ENCODE results near the gene BRMS1.

BRMS1 gene

DNA sequence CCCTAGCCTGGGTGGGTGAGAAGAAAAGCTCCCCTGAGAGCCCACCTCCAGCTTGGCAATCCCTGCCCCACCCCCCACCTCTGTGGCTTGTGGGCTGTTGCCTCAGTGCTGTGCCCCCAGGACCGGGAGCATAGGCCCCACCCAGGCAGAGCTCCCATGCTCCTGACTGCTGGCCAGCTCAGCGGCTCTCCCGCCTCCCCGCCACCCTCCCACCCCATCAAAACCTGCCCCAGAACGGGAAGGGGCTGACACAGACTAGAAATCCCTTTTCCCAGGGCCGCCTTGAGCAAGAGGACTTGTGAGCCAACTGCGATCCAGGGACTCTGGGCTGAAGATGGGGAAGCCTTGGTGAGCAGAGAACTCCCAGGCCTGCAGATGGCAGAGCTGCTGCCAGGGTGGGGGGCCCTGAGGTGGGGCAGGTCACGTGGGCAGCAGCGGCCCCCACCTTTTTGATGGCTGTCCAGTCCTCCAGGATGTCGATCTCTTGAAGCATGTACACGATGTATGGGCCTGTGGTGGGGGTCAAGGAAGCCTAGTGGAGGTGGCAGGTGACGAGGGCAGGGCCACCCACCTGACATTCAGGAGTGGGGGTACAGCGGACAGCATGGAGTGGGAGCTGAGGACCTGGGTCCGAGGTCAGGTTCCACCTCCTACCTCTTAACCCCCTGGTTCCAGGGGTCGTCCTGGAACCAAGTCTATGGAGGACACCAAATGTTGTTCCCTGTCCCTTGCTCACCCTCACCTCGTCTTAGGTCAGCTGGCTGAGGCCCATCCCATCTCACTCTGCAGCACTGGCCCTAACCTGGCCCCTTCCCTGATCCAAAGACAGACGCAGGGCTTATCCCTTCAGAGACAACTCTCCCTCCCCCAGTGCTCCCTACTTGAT is 6.4 kb downstream of the BRMS1 start:
- no peak for DNase-seq (ENCODE audit: low read depth in 1 of 2, low spot score in 1 of 2)

- DNase-seq (ENCODE audit: low read depth in 1 of 2, low spot score in 1 of 2) = no peak
Observed at GRCh38 chr11:66337103-66337899, 7.6 kb downstream of the BRMS1 start.

DNA sequence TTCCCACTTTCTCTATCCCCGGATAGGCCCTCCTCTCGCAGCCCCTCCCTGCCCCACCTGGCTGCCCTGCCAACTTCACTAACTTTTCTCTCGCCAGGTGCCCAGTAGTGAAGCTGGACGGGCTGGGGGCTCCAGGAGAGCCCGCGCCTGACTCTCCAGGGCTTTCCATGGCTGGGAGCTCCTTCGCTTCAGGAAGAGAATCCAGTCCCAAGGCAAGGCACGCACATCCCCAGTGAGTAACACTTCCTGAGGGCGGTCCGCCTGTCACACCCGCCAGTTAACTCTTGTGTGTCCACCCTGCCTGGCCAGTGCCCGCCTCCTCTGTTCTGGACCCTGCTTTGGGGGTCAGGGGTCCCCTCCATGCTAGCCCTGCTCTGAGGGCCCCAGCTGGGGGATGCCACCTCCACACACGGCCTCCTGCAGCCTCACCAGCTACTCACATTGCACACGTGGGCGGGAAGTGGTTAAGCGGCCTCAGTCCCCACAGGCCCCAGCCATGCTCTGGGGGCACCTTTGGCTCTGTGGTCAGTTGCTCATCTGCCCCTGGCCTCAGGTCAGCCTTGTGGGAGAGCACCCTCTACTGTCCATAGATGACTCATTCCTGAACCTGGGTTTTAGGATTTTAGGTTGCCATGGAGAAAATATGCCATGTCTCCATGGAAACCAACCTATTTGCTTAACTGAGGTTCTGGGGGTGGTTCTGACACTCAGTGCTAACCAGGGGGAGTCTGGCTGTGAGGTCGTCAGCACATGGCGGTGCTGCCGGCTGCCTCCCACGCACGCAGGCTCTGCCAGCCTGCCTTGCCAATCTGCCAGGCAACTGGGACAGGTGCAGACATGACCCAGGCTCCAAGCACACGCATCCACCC is 8.4 kb downstream of the BRMS1 start, which contains the start of gene RIN1:
Gene RIN1, minus strand, starts transcription at position 201 of the 869 bp plus-strand sequence. Its CDS starts 32 bp downstream, at position 169.
- DNase-seq (ENCODE audit: low read depth in 1 of 2, low spot score in 1 of 2) = no peak

GRCh38 chr11:66335531-66336233 is 9.2 kb downstream of the BRMS1 start:
- no peak for DNase-seq (ENCODE audit: low read depth in 1 of 2, low spot score in 1 of 2)

- no peak for DNase-seq (ENCODE audit: low read depth in 1 of 2, low spot score in 1 of 2)
Observed at GRCh38 chr11:66334605-66335442, 10.1 kb downstream of the BRMS1 start.

DNA sequence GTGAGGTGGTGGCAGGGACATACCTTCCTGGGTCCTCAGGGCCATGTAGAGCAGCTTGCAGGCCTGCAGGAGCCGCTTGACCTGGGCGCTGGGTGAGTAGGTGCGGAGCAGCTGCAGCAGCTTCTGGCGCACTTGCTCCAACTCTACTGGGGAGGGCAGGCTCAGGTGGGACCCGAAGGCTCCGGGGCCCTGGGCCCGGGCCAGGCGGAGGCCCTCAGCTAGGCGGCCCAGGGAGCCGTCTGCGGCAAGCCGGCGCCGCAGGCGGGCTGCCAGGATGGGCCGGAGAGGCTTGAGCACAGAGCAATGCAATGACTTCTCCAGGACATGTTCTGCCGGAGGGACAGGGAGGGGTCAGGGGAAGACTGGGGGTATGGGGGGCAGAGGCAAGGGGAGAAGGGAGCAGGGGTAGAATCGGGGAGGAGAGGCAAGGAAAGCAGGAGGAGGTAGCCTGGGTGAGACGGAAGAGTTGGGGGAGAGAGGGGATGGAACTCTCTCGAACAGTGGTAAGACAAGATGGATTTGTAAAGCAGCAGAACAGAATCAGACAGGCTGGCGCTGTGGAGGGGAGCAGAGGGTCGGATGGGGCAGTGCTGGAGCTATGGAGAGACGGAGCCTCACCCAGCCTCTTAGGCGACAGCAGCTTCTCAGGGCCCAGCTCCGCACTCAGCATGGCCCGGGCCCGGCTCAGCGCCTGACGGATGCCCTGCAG is 10.9 kb downstream of the BRMS1 start:
- no peak for DNase-seq (ENCODE audit: low read depth in 1 of 2, low spot score in 1 of 2)

GRCh38 chr11:66333220-66333877 is 11.6 kb downstream of the BRMS1 start:
- no peak for DNase-seq (ENCODE audit: low read depth in 1 of 2, low spot score in 1 of 2)

DNA sequence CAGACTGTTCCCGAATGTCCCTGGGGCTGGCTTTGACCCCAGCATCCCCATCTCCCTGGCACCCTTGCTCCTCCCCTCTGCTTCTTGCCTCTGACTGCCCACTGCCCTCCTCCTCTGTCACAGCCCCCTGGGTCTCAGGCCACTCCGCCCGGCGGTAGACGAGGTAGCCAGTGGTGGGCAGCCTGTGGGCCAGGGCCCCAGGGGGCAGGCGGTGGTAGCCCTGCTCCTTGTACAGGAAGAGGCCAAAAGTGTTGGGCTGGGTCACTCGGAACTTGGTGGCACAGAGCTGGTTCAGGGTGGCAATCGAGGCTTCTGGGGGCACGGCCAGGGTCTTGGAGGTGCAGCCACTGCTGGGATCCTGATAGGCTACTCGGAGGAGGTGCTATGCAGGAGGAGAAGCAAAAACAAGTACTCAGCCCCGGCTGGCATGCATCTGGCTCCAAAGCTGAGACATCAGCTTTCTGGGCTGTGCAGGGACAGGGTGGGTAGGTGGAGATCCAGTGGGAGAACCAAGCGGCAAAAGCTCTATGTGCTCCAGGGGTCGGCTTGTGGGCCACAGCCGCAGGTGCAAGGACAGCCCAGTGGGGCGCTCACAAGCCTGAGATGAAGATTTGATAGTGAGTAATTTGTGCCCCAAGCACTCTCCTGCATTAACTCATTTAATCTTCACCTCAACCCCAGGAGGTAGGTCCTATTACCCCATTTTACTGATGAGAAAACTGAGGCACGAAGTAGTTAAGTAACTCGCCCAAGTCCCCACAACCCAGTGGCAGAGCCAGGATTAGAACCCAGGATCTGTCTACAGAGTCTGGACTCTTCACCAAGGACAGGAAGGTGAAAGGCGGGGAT is 12.3 kb downstream of the BRMS1 start:
- DNase-seq (ENCODE audit: low read depth in 1 of 2, low spot score in 1 of 2) = no peak

DNA sequence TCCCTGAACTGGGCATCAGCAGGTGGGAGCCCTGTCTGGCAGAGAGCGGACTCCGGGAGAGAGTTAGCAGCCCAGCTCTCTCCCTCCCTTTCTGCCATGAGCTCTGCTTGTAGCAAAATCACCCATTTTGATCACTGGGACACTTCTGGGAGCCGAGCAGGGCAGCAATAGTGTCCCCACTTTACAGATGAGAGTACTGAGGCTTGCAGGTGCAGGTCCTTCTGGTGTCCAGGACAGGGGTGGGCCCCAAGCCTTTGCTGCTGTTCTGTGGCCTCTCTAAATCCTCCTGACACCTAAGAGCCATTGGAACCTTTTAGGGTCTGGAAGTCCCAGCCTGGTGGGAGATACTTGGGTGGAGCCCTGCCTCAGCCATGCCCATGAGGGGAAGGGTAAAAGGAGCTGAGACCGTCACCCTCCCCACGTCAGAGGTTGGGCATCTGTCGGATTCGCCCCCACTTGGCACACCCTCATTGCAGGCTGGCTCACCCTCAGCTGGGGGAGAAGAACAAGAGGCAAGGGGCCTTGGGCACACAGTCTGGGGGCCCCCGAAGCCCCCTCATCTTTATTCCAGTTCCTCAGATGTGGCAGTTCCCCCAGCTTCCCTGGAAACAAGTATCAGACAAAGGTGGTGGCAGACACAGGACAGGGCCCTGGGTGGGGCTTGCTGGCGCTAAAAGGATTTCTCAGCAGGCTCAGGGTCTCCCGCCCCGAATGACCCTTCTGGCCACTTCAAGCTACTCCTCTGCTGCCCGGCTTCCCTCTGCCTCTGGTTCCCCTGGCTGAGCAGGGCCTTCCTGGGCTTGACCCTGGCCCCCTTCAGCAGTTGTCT is 13.1 kb downstream of the BRMS1 start:
- no peak for DNase-seq (ENCODE audit: low read depth in 1 of 2, low spot score in 1 of 2)

GRCh38 chr11:66330931-66331330 is 14.0 kb downstream of the BRMS1 start:
- DNase-seq (ENCODE audit: low read depth in 1 of 2, low spot score in 1 of 2) = no peak

DNA sequence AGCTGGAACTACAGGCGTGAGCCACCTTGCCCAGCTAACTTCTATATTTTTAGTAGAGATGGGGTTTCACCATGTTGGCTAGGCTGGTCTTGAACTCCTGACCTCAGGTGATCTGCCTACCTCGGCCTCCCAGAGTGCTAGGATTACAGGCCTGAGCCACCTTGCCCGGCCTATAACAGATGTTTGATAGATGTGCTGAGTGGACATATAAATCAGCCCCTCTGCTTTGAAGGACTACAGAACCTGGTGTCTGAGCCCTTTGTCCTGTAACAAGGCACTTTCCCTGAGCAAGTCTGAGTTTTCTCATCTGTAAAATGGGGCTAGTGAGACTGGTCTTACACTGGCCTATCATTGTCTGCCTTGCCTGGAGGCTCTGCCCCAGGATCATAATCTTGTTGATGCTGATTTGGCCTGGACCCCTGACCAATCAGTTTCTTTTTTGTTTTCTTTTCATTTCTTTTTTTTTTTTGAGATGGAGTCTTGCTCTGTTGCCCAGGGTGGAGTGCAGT is 15.7 kb downstream of the BRMS1 start:
- DNase-seq (ENCODE audit: low read depth in 1 of 2, low spot score in 1 of 2) = no peak

DNA sequence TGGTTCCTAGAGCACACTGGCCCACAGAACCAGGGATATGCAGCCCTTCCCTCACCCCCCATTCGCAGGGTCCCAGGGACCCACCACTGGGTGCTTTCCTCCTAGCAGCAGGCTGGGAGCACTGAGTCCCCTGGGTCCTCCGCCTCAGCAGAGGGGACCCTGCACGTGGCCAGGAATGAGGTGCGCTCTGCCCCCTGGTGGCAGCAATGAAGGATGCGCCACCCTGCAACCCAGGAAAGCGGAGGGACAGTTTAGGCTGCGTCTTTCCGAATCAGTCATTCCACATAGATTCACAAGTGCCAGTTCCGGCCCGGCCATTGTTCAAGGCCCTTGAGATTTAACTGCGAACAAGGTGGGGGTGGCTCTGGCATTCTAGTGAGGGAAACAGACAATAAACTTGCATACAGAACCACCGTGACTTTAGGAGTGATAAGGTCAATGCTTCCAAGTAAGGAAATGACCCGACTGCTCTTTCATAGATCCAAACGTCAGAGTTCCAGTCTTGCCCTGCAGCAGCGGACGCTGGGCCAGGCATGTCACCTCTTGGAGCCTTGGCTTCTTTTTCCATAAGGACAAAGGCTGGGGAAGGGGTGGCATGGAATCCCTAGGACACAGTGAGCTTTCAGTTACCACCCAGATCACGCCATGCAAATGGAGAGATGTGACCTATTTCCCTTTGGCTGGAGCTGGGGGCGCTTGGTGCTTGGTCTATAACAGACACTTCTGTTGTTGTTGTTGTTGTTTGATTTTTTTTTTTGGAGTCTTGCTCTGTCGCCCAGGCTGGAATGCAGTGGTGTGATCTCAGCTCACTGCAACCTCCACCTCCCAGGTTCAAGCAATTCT is 16.4 kb downstream of the BRMS1 start:
- peak; percentile 68 to 76 for DNase-seq (ENCODE audit: low read depth in 1 of 2, low spot score in 1 of 2)

DNA sequence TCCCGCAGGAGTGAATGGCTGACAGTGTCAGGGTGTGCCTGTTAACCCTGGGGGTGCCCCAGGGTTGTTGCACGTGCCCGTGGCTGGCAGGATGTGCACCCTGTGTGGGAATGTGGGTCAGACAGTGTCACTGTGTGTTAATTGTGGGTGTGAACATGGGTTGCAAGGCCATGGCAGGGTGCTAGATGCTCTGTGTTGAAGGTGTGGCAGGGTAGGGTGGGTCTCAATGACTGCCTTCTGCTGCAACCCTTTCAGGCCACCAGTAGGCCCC is 16.9 kb downstream of the BRMS1 start:
- no peak for DNase-seq (ENCODE audit: low read depth in 1 of 2, low spot score in 1 of 2)

DNA sequence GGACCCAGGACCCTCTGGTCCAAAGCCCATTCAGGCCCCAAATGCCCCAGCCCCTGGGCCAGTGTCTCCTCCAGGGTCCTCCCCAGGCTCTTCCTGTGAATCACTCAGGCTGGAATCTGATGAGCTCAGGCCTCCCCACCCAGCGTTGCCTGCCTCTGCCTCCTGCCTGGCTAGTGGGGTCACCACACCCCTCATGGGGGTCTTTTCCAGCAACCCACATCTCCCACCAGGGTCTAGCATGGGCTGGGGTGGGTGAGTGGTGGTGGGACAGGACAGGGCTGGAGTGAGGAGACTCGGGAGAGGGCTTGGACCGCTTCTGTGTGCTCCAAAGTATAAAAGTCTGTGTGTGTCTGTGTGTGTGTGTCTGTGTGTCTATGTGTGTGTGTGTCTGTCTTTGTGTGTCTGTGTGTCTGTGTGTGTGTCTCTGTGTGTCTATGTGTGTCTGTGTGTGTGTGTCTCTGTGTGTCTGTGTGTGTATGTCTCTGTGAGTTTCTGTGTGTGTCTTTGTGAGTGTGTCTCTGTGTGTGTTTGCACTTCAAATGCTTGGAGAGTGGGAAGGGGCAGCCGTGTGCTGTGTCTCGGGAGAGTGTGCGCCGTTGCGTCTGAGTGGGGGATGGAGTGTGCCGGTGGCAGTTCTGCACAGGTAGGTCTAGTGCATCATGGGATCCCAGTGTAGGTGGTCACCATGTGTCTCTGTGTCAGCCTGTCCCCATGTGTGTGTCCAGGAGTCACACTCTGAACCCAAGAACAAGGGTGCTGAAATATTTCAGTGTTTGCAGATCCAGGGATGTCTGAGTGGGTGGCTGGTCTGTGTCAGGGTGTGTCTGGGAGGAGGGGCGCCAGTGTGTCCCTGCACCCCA is 17.5 kb downstream of the BRMS1 start:
- DNase-seq (ENCODE audit: low read depth in 1 of 2, low spot score in 1 of 2) = no peak
